Measurements from ENCODE around the gene PIRT. TPM values are rescaled to one million over a fixed set of nuclear protein-coding genes. Genes with fewer than 3 reads are reported as not detected.
"Not testable (repeated sequence)": the region's sequence is repeated elsewhere in the genome, so short reads cannot be mapped to it uniquely, and the experiment has no call there.

Gene PIRT
- total and polyA plus RNA-seq, 11 donors: not detected

- ATAC-seq: no peak
- DNase-seq: no peak
- no peak for TF ChIP-seq POLR2A (IDR thresholded peaks at IDR 0.05)
- TF ChIP-seq, protein P1, sequence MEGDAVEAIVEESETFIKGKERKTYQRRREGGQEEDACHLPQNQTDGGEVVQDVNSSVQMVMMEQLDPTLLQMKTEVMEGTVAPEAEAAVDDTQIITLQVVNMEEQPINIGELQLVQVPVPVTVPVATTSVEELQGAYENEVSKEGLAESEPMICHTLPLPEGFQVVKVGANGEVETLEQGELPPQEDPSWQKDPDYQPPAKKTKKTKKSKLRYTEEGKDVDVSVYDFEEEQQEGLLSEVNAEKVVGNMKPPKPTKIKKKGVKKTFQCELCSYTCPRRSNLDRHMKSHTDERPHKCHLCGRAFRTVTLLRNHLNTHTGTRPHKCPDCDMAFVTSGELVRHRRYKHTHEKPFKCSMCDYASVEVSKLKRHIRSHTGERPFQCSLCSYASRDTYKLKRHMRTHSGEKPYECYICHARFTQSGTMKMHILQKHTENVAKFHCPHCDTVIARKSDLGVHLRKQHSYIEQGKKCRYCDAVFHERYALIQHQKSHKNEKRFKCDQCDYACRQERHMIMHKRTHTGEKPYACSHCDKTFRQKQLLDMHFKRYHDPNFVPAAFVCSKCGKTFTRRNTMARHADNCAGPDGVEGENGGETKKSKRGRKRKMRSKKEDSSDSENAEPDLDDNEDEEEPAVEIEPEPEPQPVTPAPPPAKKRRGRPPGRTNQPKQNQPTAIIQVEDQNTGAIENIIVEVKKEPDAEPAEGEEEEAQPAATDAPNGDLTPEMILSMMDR (IDR thresholded peaks at IDR 0.05): no peak
- no peak overlapping the region for H3K4me3 ChIP-seq
- no peaks in the 10 kb centered on the region for H3K27me3 ChIP-seq
- WGBS, 4 donors: 69 to 79% (median 75%) methylated on average over 3 of the region's 3 CpGs
- no peaks in the 10 kb centered on the region for H3K4me1 ChIP-seq
- no peaks in the 10 kb centered on the region for H3K9me3 ChIP-seq
- no peak overlapping the region for H3K27ac ChIP-seq
- intact Hi-C loops (cut with DNase I): no loop called here
- H3K36me3 ChIP-seq: no peaks in the 10 kb centered on the region
Observed at GRCh38 chr17:10859051-10859450, 21.2 kb upstream of the PIRT start.

DNA sequence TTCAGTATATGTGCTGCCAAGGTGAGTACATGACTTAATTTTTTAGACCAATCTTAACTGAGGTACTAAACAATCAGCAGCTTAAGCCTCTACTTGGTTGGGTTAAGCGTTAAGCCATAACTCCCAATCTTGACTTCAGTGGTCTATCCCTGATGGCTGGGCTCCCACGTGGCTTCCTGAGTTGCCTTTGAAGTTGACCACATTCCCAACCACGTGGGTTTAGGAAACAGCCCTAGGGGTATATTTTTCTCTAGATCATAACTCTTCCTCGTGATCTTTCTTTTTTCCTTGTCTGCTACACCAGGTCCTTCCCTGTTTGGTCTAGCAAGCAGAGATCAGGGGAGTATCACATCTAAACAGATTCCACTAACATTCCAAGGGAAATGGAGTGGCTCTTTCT, 20.1 kb upstream of the PIRT start:
- WGBS, 4 donors: 44 to 56% (median 49%) methylated on average over 4 of the region's 4 CpGs

GRCh38 chr17:10846636-10847035, 8.7 kb upstream of the PIRT start:
- WGBS, 4 donors: 81 to 99% (median 91%) methylated on average over 6 of the region's 6 CpGs
- peaks cover 0 to 11% (median 0%) of the 10 kb centered on the region in 12 donors for H3K4me1 ChIP-seq
- H3K4me3 ChIP-seq, DNase-seq, H3K9me3 ChIP-seq, H3K27ac ChIP-seq, ATAC-seq, H3K36me3 ChIP-seq, H3K27me3 ChIP-seq: not testable (repeated sequence)
- intact Hi-C loops (cut with DNase I): loop anchor here in 5 of 10 donors (5.0 to 10.0 kb wide), 3 partner anchors 94 to 202 kb away; no protein-coding TSS in a partner anchor

More for the DNA sequence above, 20.1 kb upstream of the PIRT start:
- DNase-seq (no peak), ATAC-seq (no peak)
- H3K27me3 ChIP-seq: no peaks in the 10 kb centered on the region
- H3K9me3 ChIP-seq: no peaks in the 10 kb centered on the region
- H3K27ac ChIP-seq: no peak overlapping the region
- TF ChIP-seq POLR2A (IDR thresholded peaks at IDR 0.05): no peak
- TF ChIP-seq, protein P1 (IDR thresholded peaks at IDR 0.05): no peak
- no peaks in the 10 kb centered on the region for H3K36me3 ChIP-seq
- intact Hi-C loops (cut with DNase I): no loop called here
- no peaks in the 10 kb centered on the region for H3K4me1 ChIP-seq
- no peak overlapping the region for H3K4me3 ChIP-seq

- H3K9me3 ChIP-seq: peaks cover 0 to 6% (median 0%) of the 10 kb centered on the region in 12 donors
- intact Hi-C loops (cut with DNase I): loop anchor here (1.0 to 10.0 kb wide), 7 partner anchors 93 to 201 kb away; no protein-coding TSS in a partner anchor
- WGBS, 4 donors: 17 to 18% (median 17%) methylated on average over 6 of the region's 6 CpGs
- no peak for TF ChIP-seq POLR2A (IDR thresholded peaks at IDR 0.05)
- TF ChIP-seq, protein P1 (IDR thresholded peaks at IDR 0.05): peak in 2 of 12 donors; percentile 2 to 3
- no peak for ATAC-seq
- peak overlapping the region in 7 of 12 donors; percentile 26 to 60 (median 45) for H3K4me3 ChIP-seq
- no peak for DNase-seq
- peaks cover 0 to 11% (median 0%) of the 10 kb centered on the region in 12 donors for H3K4me1 ChIP-seq
- H3K36me3 ChIP-seq: no peaks in the 10 kb centered on the region
- peaks cover 0 to 9% (median 0%) of the 10 kb centered on the region in 9 donors for H3K27me3 ChIP-seq
- H3K27ac ChIP-seq: no peak overlapping the region
Observed at GRCh38 chr17:10845388-10845751, 7.5 kb upstream of the PIRT start.

Measured in heart left ventricle (tissue), 16 donors.